CD4-positive, alpha-beta T cell treated with Interleukin-12 subunit alpha and Interleukin-12 subunit beta, for 1 hour (primary cell): Measurements from ENCODE around the gene CTIF.

Experiments
- DNase-seq: peaks from one replicate; pipeline ENCODE4 v3.0.0-alpha.2; 2020

Gene CTIF

DNA sequence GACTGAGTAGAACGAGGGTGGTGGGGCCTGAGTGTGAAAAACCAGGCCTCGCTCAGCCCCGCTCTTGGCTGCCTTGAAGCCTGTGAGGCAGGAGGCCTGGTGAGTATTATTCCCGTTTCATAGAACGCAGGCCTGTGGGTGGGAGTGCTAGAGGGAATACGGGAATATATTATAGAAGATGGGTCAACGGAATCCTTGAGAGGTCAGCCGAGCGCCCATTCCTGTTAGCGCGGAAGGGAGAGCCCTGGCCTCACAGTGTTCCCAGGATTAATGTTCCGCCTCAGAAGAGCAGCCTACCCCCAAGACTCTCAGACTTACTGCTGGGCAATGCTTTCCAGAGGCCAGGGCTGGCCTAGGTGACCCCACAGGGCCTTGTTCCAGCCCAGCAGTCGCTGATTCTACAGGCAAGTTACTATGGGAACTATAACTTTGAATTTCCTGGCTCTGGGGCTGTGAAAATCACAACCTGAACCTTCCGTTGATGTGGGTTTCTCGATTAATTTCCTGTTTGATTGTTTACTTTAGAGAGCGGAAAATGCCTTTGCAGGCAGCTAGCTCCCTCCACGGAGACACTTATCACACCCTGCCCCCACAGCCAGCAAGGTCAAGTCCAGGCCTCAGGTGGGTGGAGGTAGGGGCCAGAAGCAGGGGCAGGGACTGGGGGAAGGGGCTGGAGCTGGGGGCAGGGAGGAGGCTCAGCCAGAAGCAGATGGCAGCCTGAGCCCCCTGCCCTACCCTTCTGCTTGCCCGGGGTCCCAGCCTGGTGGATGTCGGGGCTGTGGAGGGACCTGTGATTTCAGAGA is 303.6 kb downstream of the CTIF start:
- peak; percentile 83 for DNase-seq

DNA sequence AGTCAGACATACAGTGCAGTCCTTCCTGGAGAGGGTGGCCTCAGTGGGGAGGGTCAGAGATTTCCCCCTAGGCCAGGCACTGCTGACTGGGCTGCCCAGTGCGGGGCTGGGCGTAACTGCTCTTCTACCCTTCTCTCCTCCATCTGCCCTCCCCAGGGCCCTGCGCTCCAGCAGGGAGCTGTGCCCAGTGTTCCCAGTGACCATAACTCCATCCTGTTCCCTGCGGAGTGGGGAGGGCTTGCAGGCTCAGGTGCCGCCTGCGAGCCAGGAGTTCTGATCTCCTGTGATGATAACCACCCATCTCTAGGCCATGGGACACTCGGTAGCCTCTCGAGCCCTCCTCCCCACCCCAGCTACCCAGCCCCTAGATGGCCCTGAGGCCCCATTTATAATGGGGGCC is 304.3 kb downstream of the CTIF start:
- DNase-seq: no peak

DNA sequence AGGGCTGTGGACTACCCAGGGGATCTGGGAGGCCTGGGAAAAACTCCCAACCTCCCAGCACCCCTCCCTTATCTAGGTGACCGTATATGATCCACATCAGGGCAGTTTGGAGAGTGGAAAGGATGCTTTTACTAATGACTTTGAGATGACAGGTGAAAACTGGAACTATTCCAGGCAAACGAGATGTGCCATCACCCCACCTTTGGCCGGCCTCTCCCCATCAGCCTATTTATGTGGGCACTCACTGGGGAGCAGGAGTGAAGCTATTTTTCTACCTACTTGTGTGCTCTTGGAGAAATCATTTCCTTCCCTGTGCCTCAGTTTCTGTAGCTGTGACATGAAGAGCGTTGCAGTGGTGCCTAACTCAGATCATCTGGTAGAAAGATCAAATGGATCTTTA is 304.8 kb downstream of the CTIF start:
- DNase-seq: no peak

DNA sequence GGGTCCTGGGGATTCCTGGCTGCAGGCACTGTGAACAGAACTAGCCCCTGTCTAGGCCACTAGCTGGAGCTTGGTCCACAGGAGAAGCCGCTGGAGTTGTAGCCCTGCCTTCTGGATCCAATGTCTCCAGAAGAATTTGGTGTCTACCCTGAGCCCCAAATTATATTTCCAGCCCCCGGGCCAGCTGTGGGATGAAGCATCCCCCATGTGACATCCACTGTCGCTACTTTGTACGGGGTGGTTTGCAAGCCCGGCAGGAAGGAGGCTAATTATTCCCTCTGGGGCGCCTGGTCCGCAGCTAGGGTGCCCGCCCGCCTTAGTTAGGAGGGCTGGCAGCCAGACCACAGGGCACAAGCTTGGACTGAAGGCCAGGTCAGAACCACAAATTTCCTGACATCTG is 305.4 kb downstream of the CTIF start:
- no peak for DNase-seq

DNA sequence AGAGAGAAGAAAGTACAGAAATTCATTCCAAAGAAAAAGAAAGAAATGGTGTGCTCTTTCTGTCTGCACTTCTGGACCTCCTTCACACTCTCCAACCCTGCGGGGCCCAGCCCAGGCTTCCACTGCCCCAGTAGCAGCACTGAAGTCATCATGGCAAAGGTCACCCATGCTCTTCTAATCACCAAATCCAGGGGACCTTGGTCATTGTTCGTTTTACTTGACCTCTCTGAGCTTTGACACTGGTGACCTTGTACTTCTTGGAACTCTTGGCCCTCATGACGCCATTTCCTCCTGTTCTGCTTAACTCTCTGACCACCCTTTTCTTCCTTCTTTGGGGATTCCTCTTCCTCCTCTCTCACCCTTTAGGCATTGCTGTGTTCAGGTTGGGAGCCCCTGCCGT is 306.3 kb downstream of the CTIF start:
- DNase-seq: no peak

DNA sequence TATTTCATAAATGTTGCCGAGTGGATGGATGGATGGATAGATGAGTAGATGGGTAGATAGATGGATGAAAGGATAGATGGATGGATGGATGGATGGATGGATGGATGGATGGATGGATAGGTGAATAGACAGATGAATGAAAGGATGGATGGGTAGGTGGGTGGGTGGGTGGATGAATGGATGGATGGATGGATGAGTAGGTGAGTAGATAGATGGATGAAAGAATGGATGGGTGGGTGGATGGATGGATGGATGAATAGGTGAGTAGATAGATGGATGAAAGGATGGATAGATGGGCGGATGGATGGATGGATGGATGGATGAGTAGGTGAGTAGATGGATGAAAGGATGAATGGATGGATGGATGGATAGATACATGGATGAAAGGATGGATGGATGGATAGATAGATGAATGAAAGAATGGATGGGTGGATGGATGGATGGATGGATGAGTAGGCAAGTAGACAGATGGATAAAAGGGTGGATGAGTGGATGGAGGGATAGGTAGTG is 307.6 kb downstream of the CTIF start:
- no peak for DNase-seq

DNA sequence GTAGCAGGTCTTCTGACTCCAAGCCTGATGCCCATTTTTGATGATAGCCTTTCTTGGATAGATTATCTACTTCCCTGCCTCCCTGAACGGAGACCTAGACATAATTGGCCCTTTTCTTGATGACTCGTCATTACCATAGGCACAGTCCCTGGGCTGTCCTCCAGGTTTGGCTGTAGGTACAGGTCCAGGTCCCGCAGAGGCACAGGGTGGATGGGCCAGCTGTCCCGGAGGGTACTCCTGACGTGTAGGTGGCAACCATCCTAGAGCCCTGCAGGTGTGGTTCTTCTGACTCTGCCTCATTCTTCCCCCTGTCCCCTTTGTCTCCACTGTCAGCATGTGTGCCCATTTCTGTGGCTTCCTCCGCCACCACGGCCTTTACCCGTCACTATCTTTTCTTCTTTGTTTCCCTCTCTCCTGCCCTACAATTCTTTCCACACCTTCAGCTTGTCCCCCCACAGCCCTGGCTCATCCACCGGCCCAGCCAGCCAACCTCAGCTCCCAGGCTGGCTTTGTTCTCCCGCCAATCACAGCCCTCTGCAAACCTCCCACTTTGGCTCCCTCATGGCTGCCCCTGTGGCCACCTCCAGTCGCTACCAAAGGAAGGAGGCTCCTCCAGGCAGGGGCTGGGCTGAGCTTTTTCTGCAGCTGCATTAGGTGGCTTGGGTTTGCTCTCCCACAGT is 309.1 kb downstream of the CTIF start:
- no peak for DNase-seq

DNA sequence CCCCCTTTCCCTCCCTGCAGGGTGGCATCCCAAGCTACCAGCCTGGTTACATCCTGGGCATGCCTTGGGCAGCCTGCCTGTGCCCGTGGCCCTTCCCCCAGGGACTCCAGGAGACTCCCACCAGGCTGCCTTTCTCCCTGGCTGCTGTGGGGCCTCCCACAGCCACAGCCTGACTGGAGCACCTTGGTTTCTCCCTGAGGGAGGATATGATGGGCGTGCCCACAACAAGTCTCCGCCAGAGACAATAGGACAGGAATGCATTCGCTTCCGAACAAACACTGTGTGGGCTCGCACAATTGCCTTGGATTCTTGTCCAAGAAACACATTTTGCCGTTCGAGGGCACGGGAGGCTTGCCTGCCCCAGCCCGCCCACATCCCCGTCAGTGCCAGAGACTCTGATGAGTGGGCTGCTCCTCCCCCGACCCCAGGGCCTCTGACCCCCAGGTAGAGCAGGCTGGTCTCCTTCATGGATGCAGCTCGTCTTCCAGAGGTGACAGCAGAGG is 309.9 kb downstream of the CTIF start:
- DNase-seq: no peak

DNA sequence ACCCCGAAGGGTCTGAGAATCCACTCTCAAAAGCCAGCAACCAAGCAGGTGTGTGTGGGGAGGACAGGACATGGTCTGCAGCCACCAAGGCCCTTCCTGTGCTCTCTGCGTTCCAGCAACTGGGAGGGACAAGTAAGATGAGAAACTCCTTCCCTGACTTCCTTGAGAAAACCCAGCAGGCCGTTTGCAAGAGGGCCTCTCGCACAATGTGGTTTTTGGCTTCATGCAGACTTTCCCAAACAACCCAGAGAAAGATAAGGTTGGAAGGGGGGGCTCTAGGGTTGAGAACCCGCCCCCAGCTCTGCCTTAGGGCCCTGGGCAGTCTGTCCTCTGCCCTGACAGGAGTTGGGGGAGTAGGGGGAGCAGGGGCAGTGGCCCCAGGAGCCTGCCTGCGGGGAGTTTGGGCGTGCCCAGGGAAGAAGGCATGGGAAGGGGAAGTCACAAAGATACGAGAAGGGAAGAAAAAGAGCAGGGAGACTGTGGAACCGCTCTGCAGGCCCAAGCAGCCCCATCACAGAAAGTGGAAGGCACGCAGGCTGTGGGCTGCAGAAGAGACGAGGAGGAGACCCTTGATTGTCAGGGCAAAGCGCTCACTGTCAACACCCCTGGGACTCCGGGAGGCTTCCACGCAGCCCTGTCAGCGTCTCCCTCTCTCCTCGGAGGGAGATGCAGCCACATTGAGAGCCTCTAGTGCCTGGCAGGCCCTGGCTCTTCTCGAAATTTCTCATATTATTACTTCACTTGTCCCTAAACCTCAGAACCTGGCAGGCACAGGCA is 312.2 kb downstream of the CTIF start:
- DNase-seq: no peak

DNA sequence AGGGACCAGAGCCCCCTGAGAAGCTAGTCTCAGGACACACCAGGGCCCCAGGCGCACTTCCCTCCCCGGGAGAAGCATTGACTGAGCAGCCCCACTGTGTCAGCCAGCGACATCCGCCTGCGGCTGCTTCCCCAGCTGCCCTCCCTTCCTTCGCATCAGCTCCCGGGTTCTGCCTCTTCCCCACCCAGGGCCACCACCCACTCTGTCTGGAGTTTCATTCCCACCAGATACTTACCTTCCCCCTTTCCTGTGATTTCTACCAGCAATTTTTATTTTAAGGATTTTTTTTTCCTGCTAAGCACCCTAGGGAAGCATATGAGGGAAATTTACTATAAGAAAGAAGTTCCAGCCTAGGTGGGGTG is 312.7 kb downstream of the CTIF start:
- no peak for DNase-seq

DNA sequence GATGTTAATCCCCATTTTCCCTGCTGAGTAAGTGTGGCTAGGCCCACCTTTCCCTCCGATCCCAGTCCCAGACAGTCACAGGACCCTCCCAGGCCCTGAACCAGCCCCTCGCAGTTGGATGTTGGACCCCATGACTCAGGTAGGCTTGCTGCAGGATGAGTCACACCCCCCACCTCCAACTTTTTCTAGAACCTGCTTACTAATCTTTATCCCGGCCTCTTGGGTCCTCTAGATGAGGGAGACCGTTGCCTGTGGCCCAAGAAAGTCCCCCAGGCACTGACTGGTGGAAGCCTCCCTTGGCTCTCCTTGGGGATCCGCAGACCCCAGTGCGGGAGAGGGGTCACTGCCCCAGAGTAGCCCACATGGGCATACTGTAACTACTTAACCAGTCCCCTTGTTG is 313.5 kb downstream of the CTIF start:
- DNase-seq: no peak

DNA sequence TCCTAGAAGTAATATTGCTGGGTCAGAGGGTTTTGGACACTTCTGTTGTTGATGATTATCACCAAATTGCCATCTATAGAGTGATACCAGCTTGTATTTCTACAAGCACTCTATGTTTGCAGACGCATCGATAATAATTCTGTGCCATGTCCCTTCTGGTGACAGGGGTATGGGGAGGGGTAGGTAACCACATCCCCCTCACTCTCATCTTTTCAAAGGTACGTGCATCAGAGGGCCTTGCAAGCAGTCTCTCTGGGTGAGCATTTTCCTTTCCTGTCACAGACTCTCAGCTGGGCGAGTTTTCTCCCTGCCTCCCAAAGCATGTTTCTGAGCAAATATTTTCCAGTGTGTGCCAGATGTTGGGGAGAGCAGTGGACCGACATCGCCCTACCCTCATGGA is 314.0 kb downstream of the CTIF start:
- DNase-seq: no peak

DNA sequence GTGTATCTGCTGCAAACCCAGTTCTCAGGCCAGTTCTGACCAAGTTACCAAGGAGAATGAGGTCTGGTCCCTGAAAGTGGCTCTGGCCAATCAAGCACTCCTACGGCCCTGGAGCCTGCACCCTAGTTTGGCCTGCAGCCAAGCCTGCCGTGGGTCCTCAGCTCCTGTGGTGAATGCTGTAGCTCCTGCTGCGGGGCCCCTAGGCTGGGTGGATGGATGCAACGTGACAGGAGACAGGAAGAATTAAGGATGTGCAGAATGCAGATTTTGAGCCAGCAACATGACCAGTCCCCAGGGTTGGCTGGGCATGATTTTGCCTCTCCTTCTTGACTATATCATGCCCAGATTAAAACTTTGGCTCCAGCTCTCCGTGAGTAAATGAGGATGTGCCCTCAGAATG is 314.8 kb downstream of the CTIF start:
- no peak for DNase-seq

DNA sequence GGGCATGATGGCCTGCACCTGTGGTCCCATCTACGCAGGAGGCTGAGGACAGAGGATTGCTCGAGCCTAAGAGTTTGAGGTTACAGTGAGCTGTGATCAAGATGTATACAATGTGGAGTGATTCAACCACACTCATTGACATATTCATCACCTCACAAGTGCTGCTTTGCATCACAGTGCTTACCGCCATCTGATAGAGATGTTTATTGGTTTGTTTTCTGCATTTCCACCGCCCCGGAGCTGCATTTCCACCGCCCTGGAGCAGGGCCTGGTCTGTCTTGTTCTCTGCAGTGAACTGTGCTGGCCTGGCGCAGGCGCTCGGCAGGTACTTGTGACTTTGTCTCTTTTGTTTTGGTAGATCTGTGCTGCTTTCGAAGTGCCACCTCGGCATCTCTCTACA is 315.9 kb downstream of the CTIF start:
- no peak for DNase-seq

DNA sequence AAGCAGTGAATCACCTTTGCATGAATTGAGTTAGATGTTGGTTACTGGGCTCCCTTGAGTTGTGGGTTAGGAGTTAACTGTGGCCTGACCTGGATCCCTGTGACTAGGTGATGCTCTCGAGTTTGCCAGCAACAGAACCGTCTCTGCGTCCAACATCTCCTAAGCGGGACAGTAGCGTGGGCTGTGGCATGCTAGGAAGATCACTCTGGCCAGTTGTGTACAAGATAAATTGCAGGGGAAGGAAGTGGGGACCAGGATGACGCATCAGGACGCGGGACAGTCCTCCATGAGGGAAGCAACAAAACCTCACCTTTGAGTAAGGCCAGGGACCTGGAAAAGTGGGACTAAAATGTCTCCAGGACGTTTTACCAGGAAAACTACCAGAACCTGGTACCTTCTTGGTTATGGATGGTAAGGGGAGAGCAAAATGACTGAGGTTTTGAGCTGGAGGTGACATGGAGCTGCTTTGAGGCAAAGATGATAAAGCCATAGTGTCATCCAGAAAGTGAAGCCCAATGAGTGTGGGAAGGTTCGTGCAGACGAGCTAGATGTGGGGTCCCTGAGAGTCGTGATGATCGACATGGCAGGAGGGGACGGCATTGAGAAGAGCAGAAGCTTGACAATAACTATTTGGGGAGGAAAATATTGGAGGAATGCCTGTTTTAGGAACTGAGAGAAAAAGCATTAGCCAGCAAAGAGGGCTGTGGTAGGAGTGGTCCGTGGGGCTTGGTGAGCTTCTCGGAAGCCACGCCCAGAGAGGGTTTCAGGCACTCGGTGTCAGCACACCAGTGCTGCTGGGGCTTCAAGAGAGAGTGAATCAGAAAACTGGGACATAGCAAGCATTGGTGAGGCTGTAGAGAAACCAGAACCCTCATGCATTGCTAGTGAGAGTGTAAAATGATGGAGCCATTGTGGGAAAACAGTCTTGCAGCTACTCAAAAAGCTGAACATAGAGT is 316.9 kb downstream of the CTIF start:
- DNase-seq: no peak

DNA sequence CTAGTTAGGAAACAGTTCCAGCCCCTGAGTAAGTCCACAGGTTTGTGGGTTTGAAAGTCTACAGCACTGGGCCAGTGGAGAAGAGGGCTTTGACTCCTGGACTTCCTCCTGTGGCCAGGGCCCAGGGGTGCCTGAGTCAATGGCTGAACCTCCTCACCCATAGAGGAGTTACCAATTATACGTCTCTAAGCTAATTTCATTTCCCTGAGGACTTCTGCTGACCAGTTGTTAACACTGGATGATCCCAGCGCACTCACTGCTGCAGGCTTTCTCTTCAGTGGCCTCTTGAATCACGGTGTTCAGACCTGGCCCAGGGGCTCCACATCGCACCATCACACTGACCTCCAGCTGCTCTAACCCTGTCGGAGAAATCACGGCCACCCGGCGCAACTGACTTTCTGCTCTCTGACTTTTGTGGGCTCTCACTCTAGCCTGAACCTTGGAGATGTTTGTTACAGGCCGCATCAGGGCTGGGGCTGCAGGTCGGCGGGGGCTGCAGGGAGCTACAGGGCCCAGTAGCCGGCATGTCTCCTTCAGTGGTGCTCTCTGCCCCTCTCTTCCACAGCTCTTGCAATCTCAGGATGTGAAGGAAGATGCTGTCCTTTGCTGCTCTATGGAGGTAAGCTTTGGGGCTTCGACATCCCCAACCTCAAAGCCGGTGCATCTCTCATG is 318.3 kb downstream of the CTIF start:
- no peak for DNase-seq

DNA sequence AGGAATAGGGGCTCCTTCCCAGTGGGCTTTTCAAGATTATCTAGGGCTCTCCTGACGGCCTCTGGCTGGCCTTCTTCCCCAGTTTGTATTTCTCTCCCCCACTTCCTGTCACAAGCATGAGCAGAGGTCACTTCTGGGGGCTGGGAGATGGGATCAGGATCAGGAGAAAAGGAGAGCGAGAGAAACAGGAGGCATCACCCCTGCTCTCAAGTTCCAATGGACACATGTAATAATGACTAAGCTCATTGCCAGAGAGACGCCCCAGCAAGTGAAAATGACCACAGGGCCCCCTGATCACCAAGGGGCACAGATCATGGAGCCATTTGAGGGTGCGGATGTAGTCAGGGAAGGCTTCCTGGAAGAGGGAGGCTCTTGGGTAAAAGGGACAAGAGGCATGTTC is 319.8 kb downstream of the CTIF start:
- DNase-seq: no peak

DNA sequence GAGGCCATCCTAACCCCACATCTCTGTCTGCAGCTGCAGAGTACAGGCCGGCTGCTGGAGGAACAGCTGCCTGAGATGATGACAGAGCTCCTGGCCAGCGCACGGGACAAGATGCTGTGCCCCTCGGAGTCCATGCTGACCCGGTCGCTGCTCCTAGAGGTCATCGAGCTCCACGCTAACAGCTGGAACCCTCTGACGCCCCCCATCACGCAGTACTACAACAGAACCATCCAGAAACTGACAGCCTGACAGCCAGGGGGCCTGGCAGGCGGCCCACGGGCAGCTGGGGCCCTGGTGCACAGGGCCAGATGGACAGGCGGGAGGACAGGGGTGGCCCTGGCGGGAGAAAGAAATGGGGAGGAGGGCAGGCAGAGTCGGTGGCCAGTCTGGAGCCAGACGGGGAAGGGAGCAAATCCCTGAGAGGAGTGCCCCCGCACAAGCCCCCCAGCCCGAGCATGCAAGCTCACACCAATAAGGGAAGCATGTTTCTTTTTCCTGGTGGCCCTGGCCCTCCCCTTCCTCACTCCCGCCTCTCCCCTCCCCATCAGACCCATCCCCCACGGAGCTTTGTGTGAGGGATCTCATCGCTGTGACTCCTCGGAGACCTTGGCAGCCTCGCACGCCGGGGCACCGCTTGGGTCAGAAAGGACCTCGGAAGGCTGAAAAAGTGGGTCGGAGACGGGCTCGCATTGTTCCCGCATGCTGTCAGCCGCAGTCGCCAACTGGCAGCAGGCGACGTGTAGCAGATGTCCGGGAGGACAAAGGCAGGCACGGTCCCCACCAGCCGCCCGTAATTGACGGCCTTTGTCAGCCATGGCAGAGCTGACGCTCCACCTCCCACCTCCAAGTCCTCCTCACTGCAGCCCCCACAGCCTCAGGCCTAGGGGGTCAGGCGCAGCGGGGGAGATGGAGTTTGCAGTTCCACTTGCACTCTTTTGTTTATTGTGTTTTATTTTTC is 320.8 kb downstream of the CTIF start:
- no peak for DNase-seq

DNA sequence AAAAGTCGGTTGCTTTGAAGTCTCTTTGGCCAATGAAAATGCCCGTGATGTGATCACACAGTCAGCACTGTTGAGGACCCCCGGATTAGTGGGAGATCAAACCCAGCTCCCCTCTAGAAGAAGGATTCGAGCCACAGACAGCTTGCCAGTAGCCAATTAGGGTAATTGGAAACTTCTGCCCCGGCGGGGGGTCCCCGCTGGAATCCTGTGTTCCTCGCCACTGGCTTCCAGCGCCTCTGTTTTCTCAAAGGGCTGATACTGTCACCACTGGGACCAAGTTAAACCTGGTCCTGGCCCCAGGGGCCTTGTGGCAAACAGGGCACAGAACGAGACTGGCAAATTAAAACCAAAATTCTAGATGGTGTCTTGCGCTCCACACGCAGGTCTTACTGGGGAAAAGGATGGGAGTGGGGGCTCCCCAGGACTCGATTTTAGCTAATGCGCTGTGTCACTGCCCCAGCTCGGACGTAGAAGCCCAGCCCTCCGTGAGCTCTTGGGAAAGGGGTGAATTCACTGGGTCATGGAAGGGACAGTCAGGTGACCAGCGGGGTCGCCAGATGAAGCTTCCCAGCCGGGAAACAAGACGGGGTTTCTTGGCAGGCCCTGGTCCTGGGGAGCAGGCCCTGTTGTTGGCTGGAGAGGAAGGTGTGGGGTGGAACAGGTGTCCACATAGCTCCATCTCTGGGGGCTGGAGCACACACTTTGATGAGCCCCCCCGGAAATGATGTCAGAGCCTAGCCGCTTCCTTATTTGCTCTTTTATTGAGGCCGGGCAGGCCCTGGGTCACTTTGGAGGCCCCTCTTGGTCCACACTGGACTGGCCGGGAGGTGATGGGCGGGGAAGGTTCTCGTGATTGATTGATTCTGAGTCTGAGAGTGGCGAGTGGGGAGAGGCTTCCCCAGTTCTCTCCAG is 321.7 kb downstream of the CTIF start:
- DNase-seq: no peak
